ENCODE results near the gene TTC19. TPM values are rescaled to one million over a fixed set of nuclear protein-coding genes. Genes with fewer than 3 reads are reported as not detected.

TTC19 gene
- total RNA-seq, 1 experiment from 2014 or later, result 28.4 TPM

GRCh38 chr17:15970500-15970899 lies 29.1 kb upstream of the TTC19 start:
- BruUV-seq (replicated peaks), result no TSS peak
- Histone ChIP-seq H3K9me3 (ENCODE audit: control insufficient read depth, insufficient read depth, low read depth, low read length) (no peaks in the 10 kb centered on the region), H3K27me3 (ENCODE audit: control insufficient read depth, insufficient read depth, low read length) (no peaks in the 10 kb centered on the region), H3K4me3 (ENCODE audit: low read depth in 2 of 2, low read length in 2 of 2) (no peak overlapping the region), H3K27ac (ENCODE audit: low read length) (peak overlapping the region; percentile 26; the same call in 1 of the 2 replicates), H3K4me1 (ENCODE audit: control insufficient read depth, insufficient read depth, low read length) (peaks cover 51% of the 10 kb centered on the region), H3K36me3 (ENCODE audit: control insufficient read depth, insufficient read depth, low read length) (no peaks in the 10 kb centered on the region)
- POLR2A ChIA-PET, result interaction anchor here (0.7 kb wide), 1 partner anchor 79 kb away, joined by 3 read pairs; no protein-coding TSS in a partner anchor
- DNase-seq (ENCODE audit: low read depth, low spot score), result no peak
- intact Hi-C loops (cut with micrococcal nuclease; ENCODE audit: unreplicated experiment), result no loop called here
- ATAC-seq, result no peak
- CTCF ChIA-PET, result no interaction called here
- TF ChIP-seq POLR2AphosphoS5 (IDR thresholded peaks at IDR 0.05; ENCODE audit: low read depth, low read length) (no peak), REST (IDR thresholded peaks at IDR 0.05; ENCODE audit: insufficient read depth in 1 of 2, low read depth in 2 of 2, low read length in 1 of 2) (no peak), SIN3A (IDR thresholded peaks at IDR 0.05; ENCODE audit: borderline replicate concordance, insufficient read depth, low read depth, low read length) (no peak), CTCF (IDR thresholded peaks at IDR 0.05) (no peak), TCF7L2 (IDR thresholded peaks at IDR 0.05; ENCODE audit: low read depth, low read length) (no peak)
- in situ Hi-C loops (cut with HindIII; ENCODE audit: low pct_unique_long_range_greater_than_20kb, low sequenced_read_pairs), result no loop called here

DNA sequence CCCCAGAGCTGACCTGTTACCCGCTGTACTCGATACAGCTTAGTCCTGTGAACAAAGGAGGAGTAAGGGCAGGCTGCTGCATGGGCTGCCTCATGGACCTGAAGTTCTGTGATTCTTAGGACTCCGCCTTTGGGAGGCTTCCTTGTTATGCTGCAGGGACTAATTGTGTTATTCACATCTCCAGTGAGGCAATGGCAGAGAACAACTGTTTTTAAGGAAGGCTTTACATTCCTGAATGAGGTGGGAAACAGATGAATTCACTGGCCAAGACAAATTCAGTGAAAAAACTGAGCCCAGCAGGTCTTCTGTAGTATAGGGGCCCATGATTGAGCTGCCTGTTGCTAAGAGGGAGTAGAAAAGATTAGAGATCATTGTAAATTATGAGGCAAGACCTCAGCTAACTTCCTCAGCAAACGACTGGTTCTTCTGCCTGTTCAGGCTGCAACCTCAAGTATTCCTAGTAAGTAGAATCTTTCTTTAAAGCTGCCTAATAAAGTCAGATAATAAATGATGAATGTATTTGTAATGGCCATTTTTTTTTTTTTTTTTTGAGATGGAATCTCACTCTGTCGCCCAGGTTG lies 28.4 kb upstream of the TTC19 start:
- DNase-seq (ENCODE audit: low read depth, low spot score) (no peak), ATAC-seq (no peak)
- H3K9me3 ChIP-seq (ENCODE audit: control insufficient read depth, insufficient read depth, low read depth, low read length), result no peaks in the 10 kb centered on the region
- intact Hi-C loops (cut with micrococcal nuclease; ENCODE audit: unreplicated experiment) (no loop called here), in situ Hi-C loops (cut with HindIII; ENCODE audit: low pct_unique_long_range_greater_than_20kb, low sequenced_read_pairs) (no loop called here)
- H3K36me3 ChIP-seq (ENCODE audit: control insufficient read depth, insufficient read depth, low read length), result peaks cover 1% of the 10 kb centered on the region; the same call in 1 of the 2 replicates
- no TSS peak for BruUV-seq (replicated peaks)
- H3K27me3 ChIP-seq (ENCODE audit: control insufficient read depth, insufficient read depth, low read length), result no peaks in the 10 kb centered on the region
- no peak overlapping the region for H3K4me3 ChIP-seq (ENCODE audit: low read depth in 2 of 2, low read length in 2 of 2)
- H3K4me1 ChIP-seq (ENCODE audit: control insufficient read depth, insufficient read depth, low read length), result peaks cover 44% of the 10 kb centered on the region
- TF ChIP-seq CTCF (IDR thresholded peaks at IDR 0.05), result no peak
- no peak for TF ChIP-seq TCF7L2 (IDR thresholded peaks at IDR 0.05; ENCODE audit: low read depth, low read length)
- TF ChIP-seq REST (IDR thresholded peaks at IDR 0.05; ENCODE audit: insufficient read depth in 1 of 2, low read depth in 2 of 2, low read length in 1 of 2), result no peak
- no peak for TF ChIP-seq SIN3A (IDR thresholded peaks at IDR 0.05; ENCODE audit: borderline replicate concordance, insufficient read depth, low read depth, low read length)
- TF ChIP-seq POLR2AphosphoS5 (IDR thresholded peaks at IDR 0.05; ENCODE audit: low read depth, low read length), result no peak
- ChIA-PET POLR2A (no interaction called here), CTCF (interaction anchor here (0.7 kb wide), 1 partner anchor 28 kb away, joined by 8 read pairs; no protein-coding TSS in a partner anchor)
- H3K27ac ChIP-seq (ENCODE audit: low read length), result 0 out of 2 replicates have a peak overlapping the region, but pooled peaks have one; percentile 51

Measured in Panc1 (cell line).